Mesodermal cell (in vitro differentiated cells): ENCODE data around the gene CEP112.
A peak's percentile ranks its signal among the peaks of the same experiment; 100 is the strongest.

Experiments
- H3K27ac ChIP-seq: 2 replicates; pipeline ENCODE4 v1.7.0; 2013; ENCODE audit warnings: mild to moderate bottlenecking, low read depth, low read length, moderate library complexity; ENCODE audit not compliant: severe bottlenecking
- H3K36me3 ChIP-seq: 2 replicates; pipeline ENCODE4 v1.7.1; 2013; ENCODE audit warnings: mild to moderate bottlenecking, low read length, moderate library complexity; ENCODE audit not compliant: control insufficient read depth, insufficient read depth
- H3K4me1 ChIP-seq: one replicate; pipeline ENCODE4 v1.7.1; 2013; ENCODE audit warnings: mild to moderate bottlenecking, low read length; ENCODE audit not compliant: insufficient read depth, control insufficient read depth, poor library complexity, severe bottlenecking
- H3K4me3 ChIP-seq: 2 replicates; pipeline ENCODE4 v1.7.0; 2013; ENCODE audit warnings: low read length, control low read depth, mild to moderate bottlenecking; ENCODE audit not compliant: insufficient read depth, poor library complexity, severe bottlenecking; ENCODE audit errors: extremely low read depth
- H3K9me3 ChIP-seq: 2 replicates; pipeline ENCODE4 v1.7.1; 2013; ENCODE audit warnings: mild to moderate bottlenecking, low read length, moderate library complexity; ENCODE audit not compliant: control insufficient read depth
- WGBS, 2 experiments: methylation state at CpG; one replicate each; pipeline ENCODE4 v1.1.5; 2013; ENCODE audit warnings: missing lambda C conversion rate in 2 of 2; ENCODE audit not compliant: insufficient coverage in 2 of 2; 5-methylcytosine and 5-hydroxymethylcytosine counted together

Gene CEP112

GRCh38 chr17:65718601-65719000 lies 473.3 kb downstream of the CEP112 start:
- Histone ChIP-seq H3K4me3 (no peak overlapping the region), H3K9me3 (no peaks in the 10 kb centered on the region), H3K27ac (no peak overlapping the region), H3K4me1 (no peaks in the 10 kb centered on the region), H3K36me3 (no peaks in the 10 kb centered on the region)
- WGBS, 2 experiments: 90% methylated on average over 2 of the region's 3 CpGs

DNA sequence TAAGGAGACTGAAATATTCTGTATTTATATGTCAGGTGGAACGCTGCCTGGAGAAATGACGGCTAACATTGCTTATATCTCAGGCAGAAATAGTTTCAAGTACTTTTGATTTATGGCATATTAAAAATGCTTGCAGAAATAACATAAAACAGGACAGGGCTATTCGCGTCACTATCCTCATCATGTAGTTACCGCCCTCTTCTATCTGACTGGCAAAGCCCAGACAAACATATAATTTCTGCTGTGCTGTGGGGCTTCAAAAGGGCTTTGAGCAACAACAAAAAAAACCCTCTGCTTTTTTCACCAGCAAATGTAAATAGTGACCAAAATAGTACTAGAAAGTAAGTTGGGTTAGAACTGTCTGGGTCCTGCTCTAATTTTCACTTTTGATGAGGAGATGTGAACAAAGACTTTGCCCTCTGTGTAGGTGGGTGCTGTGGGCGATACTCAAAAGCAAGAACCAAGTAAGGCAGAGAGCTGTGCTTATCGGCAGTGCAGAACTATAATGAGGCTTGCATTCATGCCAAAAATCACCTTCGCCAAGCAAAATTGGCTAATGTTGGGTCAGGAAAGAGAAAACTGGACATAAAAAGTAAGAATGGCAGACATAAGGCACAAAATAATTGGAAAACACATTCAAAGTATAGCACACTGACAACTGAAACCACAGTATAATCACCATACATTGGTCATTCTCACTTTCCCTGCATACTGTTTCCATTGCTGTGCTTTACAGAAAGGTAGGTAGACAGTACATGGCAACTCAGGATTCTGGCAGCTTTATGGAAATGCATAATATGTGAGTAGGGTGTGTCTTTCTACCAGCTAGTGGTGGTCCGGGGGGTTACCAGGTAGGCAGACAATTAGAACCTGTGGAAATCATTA lies 479.3 kb downstream of the CEP112 start:
- H3K4me3 ChIP-seq: no peak overlapping the region
- H3K36me3 ChIP-seq: no peaks in the 10 kb centered on the region
- WGBS, 2 experiments: 82 to 96% methylated on average over 6 of the region's 9 CpGs
- H3K9me3 ChIP-seq: no peaks in the 10 kb centered on the region
- no peak overlapping the region for H3K27ac ChIP-seq
- no peaks in the 10 kb centered on the region for H3K4me1 ChIP-seq

DNA sequence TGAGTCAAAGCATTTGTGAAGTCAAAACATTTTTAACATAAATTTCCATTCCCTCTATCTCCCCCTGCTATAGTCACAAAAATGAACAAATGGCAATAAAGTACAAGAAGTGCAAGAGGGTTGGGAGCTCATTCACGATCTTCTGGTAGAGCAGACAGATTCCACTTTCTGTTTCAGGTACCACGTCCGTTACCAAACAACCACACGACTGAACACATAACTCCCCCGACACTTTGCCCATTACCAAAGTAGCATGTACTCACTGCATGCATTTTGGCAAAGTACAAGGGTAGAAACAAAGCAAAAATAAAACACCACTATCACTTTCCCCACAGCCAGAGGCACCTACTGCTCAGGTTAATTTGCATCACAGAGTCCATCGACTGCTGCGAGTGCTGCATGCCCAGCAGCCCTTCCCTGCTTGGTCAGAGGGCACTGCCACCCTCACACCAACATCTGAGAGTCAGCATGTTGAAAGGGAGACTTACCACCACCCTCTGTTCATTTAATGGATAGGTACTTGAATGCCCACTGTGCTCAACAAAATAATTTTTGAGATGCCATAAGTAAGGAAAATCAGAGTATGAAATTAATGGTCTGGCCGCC lies 480.2 kb downstream of the CEP112 start:
- H3K4me1 ChIP-seq: no peaks in the 10 kb centered on the region
- no peaks in the 10 kb centered on the region for H3K36me3 ChIP-seq
- H3K4me3 ChIP-seq: no peak overlapping the region
- no peaks in the 10 kb centered on the region for H3K9me3 ChIP-seq
- WGBS, 2 experiments: 60 to 64% methylated on average over 4 to 6 of the region's 8 CpGs
- no peak overlapping the region for H3K27ac ChIP-seq

DNA sequence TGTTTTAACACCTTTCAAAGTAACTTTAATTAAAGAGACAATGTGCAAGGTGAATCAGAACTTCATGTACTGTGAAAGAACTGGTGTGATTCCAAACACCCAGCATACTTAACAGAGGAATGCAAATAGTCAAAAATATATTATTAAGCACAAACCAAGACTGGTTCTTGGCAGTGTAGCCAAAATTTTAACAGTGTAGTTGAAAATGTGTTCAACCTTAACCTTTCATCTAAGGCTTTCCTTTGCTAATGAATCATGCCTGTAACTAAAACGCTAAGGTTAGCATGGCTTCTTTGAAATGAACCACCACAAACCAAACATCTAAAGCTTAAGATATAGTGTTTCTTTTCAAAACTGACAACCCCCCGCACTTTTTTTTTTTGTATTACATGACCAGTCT lies 484.2 kb downstream of the CEP112 start:
- H3K27ac ChIP-seq: no peak overlapping the region
- no peak overlapping the region for H3K4me3 ChIP-seq
- H3K9me3 ChIP-seq: no peaks in the 10 kb centered on the region
- H3K36me3 ChIP-seq: no peaks in the 10 kb centered on the region
- no peaks in the 10 kb centered on the region for H3K4me1 ChIP-seq
- no CpG with 5 or more reads among the region's 2 CpGs for WGBS, 2 experiments

- WGBS, 2 experiments: 93 to 100% methylated on average over 2 to 3 of the region's 5 CpGs
- no peaks in the 10 kb centered on the region for H3K4me1 ChIP-seq
- no peaks in the 10 kb centered on the region for H3K9me3 ChIP-seq
- H3K4me3 ChIP-seq: no peak overlapping the region
- H3K27ac ChIP-seq: no peak overlapping the region
- no peaks in the 10 kb centered on the region for H3K36me3 ChIP-seq
Observed at GRCh38 chr17:65704731-65705130, 487.2 kb downstream of the CEP112 start.

DNA sequence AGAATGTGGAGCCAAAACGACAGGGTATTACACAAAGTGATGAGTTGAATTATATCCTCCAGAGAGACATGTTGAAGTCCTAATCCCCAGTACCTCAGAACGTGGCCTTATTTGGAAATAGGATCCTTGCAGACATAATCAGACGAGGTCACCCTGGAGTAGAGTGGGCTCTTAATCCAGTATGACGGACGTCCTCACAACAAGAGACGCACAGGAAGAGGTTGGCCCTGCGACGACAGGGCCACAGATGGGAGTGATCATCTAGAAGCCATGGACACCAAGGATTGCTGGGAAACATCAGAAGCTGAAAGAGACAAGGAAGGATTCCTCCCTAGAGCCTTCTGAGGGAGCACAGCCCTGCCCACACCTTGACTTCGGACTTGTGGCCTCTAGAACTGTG lies 488.0 kb downstream of the CEP112 start:
- Histone ChIP-seq H3K4me3 (no peak overlapping the region), H3K4me1 (no peaks in the 10 kb centered on the region)
- 97 to 99% methylated on average over 8 of the region's 9 CpGs for WGBS, 2 experiments

DNA sequence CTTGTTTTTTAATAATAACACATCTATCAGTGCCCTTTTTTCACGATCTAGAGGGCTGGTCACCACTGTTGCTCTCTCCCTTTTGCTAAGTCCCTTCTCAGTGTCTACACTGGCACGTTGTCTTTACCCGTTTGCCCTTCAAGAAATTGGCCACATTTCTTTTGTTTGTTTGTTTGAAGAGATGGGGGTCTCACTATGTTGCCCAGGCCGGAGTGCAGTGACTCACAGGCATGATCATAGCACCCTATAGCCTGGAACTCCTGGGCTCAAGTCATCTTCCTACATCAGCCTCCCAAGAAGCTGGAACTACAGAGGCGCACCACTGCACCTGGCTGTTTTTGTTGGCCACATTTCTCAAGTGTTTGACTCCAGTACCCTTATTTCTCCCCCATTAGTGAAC lies 492.5 kb downstream of the CEP112 start:
- WGBS, 2 experiments: 80 to 87% methylated on average over 3 of the region's 5 CpGs
- Histone ChIP-seq H3K36me3 (no peaks in the 10 kb centered on the region), H3K9me3 (no peaks in the 10 kb centered on the region), H3K4me3 (no peak overlapping the region), H3K4me1 (peaks cover 28% of the 10 kb centered on the region), H3K27ac (no peak overlapping the region)

More for the DNA sequence above, 488.0 kb downstream of the CEP112 start:
- Histone ChIP-seq H3K27ac (no peak overlapping the region), H3K36me3 (no peaks in the 10 kb centered on the region), H3K9me3 (no peaks in the 10 kb centered on the region)

DNA sequence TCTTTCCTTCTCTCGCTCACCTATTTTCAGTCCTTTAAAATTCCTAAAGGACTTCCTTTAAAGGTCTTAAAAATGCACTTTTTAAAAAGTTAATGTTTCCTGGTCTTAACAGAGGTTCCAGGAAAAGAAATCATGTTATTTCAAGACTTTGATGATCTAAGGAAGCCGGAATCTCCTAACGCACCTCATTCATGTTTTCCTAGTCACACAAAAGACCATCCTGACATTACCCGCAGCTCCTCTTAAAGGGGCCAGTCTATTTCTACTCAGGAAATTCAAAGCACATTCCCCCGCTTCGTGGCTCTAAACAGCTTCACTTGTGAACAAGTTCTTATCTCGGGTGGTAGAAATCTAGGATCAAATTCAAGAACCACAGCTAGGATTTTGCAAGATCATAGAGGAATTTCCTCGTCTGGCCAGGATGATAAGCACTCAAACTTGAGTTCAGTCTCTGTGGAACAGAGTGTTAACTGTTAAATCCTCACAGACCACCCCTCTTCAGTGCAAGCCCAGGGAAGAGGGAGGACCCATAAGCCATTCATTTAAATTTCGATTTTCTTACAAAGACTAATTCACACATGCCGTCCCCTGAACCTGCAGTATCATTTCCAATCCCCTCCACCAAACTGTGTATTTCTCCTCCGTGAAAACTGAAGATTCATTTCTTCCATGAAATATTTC lies 493.4 kb downstream of the CEP112 start:
- H3K4me1 ChIP-seq: peaks cover 28% of the 10 kb centered on the region
- H3K36me3 ChIP-seq: no peaks in the 10 kb centered on the region
- H3K27ac ChIP-seq: peak overlapping the region; percentile 86
- H3K4me3 ChIP-seq: no peak overlapping the region
- 4 to 11% methylated on average over 7 to 9 of the region's 11 CpGs for WGBS, 2 experiments
- no peaks in the 10 kb centered on the region for H3K9me3 ChIP-seq

DNA sequence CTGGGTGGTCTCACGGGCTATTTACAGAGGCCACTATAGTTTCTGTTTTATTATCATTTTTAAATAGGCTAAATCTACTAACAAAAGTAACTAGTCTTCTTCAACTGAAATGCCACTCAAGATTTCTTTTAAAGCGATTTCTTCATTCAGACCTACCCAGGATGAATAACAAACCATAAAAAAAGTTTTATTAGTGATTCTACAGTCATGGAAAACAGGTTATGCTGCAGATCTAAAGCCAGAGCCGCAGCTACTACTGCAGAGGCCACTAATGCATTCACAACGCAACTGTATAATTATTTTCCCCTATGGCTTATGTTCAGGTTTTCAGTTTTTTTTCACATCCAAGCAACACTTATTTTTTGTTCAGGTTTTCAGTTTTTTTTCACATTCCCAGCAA lies 494.3 kb downstream of the CEP112 start:
- peak overlapping the region; percentile 1 for H3K4me3 ChIP-seq

GRCh38 chr17:65696739-65697394 lies 495.1 kb downstream of the CEP112 start:
- peaks cover 28% of the 10 kb centered on the region for H3K4me1 ChIP-seq

More for the DNA sequence above, 494.3 kb downstream of the CEP112 start:
- Histone ChIP-seq H3K4me1 (peaks cover 28% of the 10 kb centered on the region), H3K9me3 (no peaks in the 10 kb centered on the region), H3K27ac (peak overlapping the region; percentile 86), H3K36me3 (no peaks in the 10 kb centered on the region)
- WGBS, 2 experiments: 20 to 50% methylated on average over 1 to 2 of the region's 4 CpGs

More at GRCh38 chr17:65696739-65697394, 495.1 kb downstream of the CEP112 start:
- Histone ChIP-seq H3K9me3 (no peaks in the 10 kb centered on the region), H3K27ac (no peak overlapping the region), H3K4me3 (no peak overlapping the region), H3K36me3 (no peaks in the 10 kb centered on the region)
- WGBS, 2 experiments: 22% methylated on average over 1 of the region's 6 CpGs; no CpG with 5 or more reads in 1 of the 2 experiments
